WERI-Rb-1 (cell line): ENCODE measurements around the gene SYCP2.
"Not testable (repeated sequence)": the region's sequence is repeated elsewhere in the genome, so short reads cannot be mapped to it uniquely, and the experiment has no call there.

ENCODE experiments used
- DNase-seq: peaks from one replicate; pipeline ENCODE4 v3.0.0-alpha.2; 2020
- H3K27ac ChIP-seq: fragments of 250-450 bp; sonication (Bioruptor Pico); 2 replicates; pipeline ENCODE4 v1.5.1; 2020; ENCODE audit warnings: mild to moderate bottlenecking, moderate library complexity
- H3K27me3 ChIP-seq: fragments of 250-450 bp; sonication (Bioruptor Pico); 2 replicates; pipeline ENCODE4 v1.5.1; 2021; ENCODE audit warnings: mild to moderate bottlenecking, low read depth, moderate library complexity; ENCODE audit not compliant: insufficient read depth, severe bottlenecking
- H3K36me3 ChIP-seq: fragments of 250-450 bp; sonication (Bioruptor Pico); 2 replicates; pipeline ENCODE4 v1.5.1; 2020; ENCODE audit warnings: mild to moderate bottlenecking, moderate library complexity
- H3K4me3 ChIP-seq: 2 replicates; pipeline ENCODE4 v1.5.1; 2011; ENCODE audit warnings: low read depth, mild to moderate bottlenecking, control low read depth, low read length
- H3K9me3 ChIP-seq: fragments of 250-450 bp; sonication (Bioruptor Pico); 2 replicates; pipeline ENCODE4 v1.5.1; 2021; ENCODE audit warnings: mild to moderate bottlenecking, moderate library complexity; ENCODE audit not compliant: severe bottlenecking
- TF ChIP-seq, protein P1 (sequence below): IDR thresholded peaks from 2 replicates; pipeline ENCODE4 v1.5.1; 2011; ENCODE audit warnings: low read depth, mild to moderate bottlenecking, control low read depth, inconsistent platforms, low read length

The SYCP2 gene

GRCh38 chr20:59895908-59896307 is 37.5 kb downstream of the SYCP2 start:
- H3K27me3 ChIP-seq = peaks cover 15% of the 10 kb centered on the region
- no peaks in the 10 kb centered on the region for H3K36me3 ChIP-seq

GRCh38 chr20:59891581-59891980 is 41.9 kb downstream of the SYCP2 start:
- H3K27me3 ChIP-seq = peaks cover 11% of the 10 kb centered on the region
- H3K27ac ChIP-seq = no peak overlapping the region
- H3K4me3 ChIP-seq = no peak overlapping the region
- H3K36me3 ChIP-seq = no peaks in the 10 kb centered on the region
- DNase-seq = no peak
- TF ChIP-seq, protein P1, sequence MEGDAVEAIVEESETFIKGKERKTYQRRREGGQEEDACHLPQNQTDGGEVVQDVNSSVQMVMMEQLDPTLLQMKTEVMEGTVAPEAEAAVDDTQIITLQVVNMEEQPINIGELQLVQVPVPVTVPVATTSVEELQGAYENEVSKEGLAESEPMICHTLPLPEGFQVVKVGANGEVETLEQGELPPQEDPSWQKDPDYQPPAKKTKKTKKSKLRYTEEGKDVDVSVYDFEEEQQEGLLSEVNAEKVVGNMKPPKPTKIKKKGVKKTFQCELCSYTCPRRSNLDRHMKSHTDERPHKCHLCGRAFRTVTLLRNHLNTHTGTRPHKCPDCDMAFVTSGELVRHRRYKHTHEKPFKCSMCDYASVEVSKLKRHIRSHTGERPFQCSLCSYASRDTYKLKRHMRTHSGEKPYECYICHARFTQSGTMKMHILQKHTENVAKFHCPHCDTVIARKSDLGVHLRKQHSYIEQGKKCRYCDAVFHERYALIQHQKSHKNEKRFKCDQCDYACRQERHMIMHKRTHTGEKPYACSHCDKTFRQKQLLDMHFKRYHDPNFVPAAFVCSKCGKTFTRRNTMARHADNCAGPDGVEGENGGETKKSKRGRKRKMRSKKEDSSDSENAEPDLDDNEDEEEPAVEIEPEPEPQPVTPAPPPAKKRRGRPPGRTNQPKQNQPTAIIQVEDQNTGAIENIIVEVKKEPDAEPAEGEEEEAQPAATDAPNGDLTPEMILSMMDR = no peak
- no peaks in the 10 kb centered on the region for H3K9me3 ChIP-seq

More at GRCh38 chr20:59895908-59896307, 37.5 kb downstream of the SYCP2 start:
- no peak for DNase-seq
- H3K9me3 ChIP-seq = no peaks in the 10 kb centered on the region
- H3K4me3 ChIP-seq = no peak overlapping the region
- no peak overlapping the region for H3K27ac ChIP-seq
- TF ChIP-seq, protein P1 = no peak

- not testable (repeated sequence) for H3K36me3 ChIP-seq, H3K9me3 ChIP-seq, H3K27ac ChIP-seq, H3K4me3 ChIP-seq, H3K27me3 ChIP-seq, DNase-seq
Measured at GRCh38 chr20:59890035-59890434, 43.4 kb downstream of the SYCP2 start.

- H3K27ac ChIP-seq = no peak overlapping the region
- H3K27me3 ChIP-seq = peaks cover 3% of the 10 kb centered on the region
- H3K36me3 ChIP-seq = no peaks in the 10 kb centered on the region
- TF ChIP-seq, protein P1 = no peak
- no peak overlapping the region for H3K4me3 ChIP-seq
- no peak for DNase-seq
- no peaks in the 10 kb centered on the region for H3K9me3 ChIP-seq
Measured at GRCh38 chr20:59888050-59888449, 45.4 kb downstream of the SYCP2 start.

DNA sequence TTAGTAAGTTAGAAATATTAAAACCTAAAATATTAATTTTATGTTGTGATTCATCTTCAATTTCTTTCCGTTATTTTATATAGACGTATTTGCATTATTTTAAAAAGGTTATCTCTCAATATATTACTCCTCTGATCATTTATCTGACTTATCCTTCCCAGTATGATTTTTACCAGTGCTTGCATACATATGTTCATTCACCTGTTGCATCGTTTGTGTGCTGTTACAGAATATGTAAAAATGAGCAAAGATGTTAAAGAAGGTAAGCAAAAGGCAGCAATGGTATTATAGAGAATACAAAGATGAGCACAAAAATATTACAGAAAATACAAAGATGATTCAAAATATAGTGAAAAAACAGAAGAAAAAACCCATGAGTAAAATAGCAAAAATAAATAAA is 48.9 kb downstream of the SYCP2 start:
- H3K4me3 ChIP-seq = no peak overlapping the region
- no peaks in the 10 kb centered on the region for H3K9me3 ChIP-seq
- H3K27me3 ChIP-seq = peaks cover 3% of the 10 kb centered on the region
- no peak overlapping the region for H3K27ac ChIP-seq
- H3K36me3 ChIP-seq = no peaks in the 10 kb centered on the region
- TF ChIP-seq, protein P1 = no peak
- no peak for DNase-seq

GRCh38 chr20:59880198-59880597 is 53.2 kb downstream of the SYCP2 start:
- Histone ChIP-seq H3K27ac (no peak overlapping the region), H3K4me3 (no peak overlapping the region), H3K9me3 (no peaks in the 10 kb centered on the region), H3K36me3 (no peaks in the 10 kb centered on the region), H3K27me3 (peaks cover 11% of the 10 kb centered on the region)
- TF ChIP-seq, protein P1 = no peak
- DNase-seq = no peak
